HG03342 (cell line): ENCODE results near the gene DDX51.
"Not testable (repeated sequence)": the region's sequence is repeated elsewhere in the genome, so short reads cannot be mapped to it uniquely, and the experiment has no call there.

ENCODE experiments used
- ATAC-seq: cut with Tn5 transposase; IDR thresholded peaks from one replicate; pipeline ENCODE4 v1.9.1; 2021; ENCODE audit warnings: mild to moderate bottlenecking, moderate library complexity; ENCODE audit not compliant: unreplicated experiment

Gene DDX51

GRCh38 chr12:132154941-132155770 is 11.0 kb upstream of the DDX51 start:
- no peak for ATAC-seq

DNA sequence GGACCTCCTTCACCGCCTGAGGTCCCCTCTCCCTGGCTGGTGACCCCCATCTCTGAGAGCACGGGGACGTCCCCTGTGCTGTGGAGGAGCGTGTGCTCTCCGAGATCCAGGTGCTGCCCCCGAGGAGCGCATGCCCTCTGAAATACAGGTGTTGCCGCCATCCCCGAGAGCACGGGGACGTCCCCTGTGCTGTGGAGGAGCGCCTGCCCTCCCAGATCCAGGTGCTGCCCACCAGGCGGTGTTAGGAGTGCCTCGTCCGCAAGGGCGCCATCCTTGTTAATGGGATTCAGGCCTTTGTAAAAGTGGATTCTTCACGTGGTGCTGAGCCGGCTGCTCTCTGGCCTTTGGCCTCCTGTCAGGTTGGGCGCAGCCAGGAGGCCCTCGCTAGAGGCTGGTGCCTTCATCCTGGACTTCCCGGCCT is 10.2 kb upstream of the DDX51 start:
- peak; percentile 12 for ATAC-seq

DNA sequence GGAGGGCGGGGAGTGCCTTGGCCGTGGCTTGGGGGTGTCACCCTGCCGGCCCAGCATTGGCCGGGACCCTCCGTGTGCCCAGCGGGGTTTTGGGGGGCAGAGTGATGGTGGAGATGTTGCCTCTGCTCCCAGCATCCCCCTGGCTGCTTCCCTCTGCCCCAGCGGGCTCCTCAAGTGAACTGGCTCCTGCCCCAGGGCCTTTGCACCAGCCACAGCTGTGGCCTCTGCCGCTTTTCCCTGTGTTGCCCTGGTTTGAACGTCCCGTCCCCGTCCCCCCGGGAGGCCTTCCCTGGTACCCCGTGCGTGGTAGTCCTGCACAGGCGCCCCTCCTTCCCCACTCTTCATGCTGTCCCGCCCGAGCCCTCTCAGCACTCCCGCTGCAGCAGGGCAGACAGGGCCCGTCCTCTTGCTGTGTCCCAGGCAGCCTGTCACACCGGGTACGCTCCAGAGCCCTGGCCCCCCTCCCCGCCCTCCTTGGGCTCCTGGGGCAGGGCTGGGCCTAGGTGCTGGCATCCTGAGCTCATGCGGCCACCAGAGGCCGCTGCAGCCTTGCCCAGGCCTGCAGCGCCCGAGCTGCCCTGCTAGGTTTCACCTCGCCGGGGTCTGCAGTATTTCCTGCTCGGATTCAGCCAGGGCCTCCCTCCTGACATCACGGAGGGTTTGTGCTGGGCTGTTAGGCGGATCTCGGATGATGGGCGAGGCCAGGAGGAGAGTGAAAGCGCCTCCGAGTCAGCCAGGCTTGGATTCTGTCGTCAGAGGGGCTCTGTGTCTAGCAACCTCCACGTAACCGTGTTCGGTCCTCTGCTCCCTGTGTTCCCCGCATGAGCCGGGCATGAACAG is 9.6 kb upstream of the DDX51 start:
- ATAC-seq = peak; percentile 81

GRCh38 chr12:132152953-132153352 is 8.8 kb upstream of the DDX51 start:
- ATAC-seq = no peak

GRCh38 chr12:132152411-132152821 is 8.3 kb upstream of the DDX51 start:
- no peak for ATAC-seq

GRCh38 chr12:132151766-132152410 is 7.8 kb upstream of the DDX51 start:
- no peak for ATAC-seq

GRCh38 chr12:132151145-132151765 is 7.1 kb upstream of the DDX51 start:
- ATAC-seq = no peak

DNA sequence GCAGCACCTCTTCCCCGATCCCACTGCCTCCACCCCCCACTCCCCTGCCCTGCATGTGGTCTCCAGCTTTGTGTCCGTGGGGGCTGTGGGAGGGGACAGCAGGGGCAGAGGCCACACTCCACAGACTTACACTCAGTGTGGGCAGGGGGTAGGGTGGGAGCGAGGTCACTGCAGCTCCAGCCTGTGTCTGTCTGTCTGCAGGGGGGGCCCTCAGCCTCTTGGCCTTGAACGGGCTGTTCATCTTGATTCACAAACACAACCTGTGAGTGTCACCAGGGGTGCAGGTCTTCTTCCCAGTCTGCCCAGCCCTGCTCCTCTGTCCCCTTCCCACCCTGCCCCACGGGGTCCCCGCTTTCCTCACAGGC is 6.6 kb upstream of the DDX51 start:
- no peak for ATAC-seq

- not testable (repeated sequence) for ATAC-seq
Measured at GRCh38 chr12:132149526-132149925, 5.4 kb upstream of the DDX51 start.

DNA sequence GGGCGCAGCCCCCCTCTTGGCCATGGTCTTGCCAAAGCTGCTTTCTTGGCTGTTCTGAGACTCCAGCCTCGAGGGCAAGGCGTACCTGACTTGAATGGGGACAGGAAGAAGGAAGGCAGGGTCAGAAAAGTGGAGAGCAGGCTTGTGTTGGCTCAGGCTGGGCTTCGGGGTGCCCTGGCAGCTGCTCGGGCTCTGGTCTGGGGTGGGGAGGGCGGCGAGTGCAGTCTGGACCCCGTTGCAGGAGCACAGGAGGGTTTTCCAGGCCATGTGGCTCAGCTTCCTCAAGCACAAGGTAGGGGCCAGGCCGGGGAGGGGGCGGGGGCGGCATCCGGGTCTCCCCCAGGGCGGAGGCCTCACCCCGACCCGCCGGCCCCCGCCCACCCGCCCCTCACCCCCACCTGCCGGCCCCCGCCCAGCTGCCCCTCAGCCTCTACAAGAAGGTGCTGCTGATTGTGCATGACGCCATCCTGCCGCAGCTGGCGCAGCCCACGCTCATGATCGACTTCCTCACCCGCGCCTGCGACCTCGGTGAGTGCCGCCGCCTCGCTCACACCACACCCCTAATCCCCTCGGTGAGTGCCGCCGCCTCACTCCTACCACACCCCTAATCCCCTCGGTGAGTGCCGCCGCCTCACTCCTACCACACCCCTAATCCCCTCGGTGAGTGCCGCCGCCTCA is 4.4 kb upstream of the DDX51 start:
- no peak for ATAC-seq

- ATAC-seq = no peak
Measured at GRCh38 chr12:132147423-132148367, 3.6 kb upstream of the DDX51 start.

- ATAC-seq = no peak
Measured at GRCh38 chr12:132146772-132147422, 2.8 kb upstream of the DDX51 start.

DNA sequence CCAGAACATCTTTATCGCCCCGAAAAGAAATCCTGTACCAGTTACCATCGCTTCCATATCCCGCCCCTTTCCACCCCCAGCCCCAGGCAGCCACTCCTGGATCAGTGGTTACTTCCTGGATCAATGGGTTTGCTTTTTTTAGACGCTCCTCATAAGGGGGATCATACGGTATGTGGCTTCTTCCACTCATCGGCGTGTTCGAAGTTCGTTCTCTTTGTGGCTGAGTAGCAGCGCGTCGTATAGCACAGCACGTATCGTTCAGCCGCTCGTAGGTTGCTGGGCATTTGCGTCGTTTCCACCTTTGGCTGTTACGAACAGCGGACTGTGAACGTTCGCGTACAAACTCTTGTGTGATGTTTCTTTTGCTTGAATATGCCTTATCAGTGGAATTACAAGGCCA is 2.0 kb upstream of the DDX51 start:
- no peak for ATAC-seq

GRCh38 chr12:132145334-132145733 is 1.2 kb upstream of the DDX51 start:
- ATAC-seq = no peak

GRCh38 chr12:132144810-132145168 is 670 bp upstream of the DDX51 start:
- ATAC-seq = peak; percentile 10

DNA sequence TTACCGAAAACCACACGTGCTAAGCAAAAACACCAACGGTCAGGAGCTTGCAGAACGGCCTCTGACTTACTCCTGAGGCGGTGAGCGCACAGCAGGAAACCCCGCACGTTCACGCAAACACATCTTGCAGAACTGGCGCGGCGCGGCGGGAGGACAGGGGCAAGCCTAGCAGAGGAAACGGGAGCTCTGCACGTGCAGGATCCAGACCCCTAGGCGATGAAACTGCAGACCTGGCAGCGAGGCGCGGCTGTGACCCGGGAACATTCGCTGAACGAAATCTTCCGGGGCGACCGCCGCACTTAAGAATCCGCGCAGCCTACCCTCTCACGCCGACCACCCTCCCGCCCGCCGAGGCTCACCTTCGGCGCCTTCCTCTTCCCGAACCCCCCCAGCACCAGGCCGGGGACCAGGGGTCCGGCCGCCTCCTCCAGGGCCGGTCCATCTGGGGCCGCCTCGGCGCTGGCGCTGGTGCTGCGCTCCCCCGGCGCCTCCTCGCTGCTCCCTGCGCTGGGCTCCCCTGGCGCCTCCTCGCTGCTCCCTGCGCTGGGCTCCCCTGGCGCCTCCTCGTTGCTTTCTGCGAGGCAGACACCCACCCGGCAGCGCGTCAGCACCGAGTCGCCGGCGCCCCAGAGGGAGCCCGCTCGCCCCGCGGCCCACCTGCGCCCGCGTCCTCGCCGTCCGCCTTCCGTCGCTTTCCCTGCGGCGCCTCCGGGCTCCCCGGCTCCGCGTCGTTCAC is 615 bp downstream of the DDX51 start:
- peak; percentile 17 for ATAC-seq

DNA sequence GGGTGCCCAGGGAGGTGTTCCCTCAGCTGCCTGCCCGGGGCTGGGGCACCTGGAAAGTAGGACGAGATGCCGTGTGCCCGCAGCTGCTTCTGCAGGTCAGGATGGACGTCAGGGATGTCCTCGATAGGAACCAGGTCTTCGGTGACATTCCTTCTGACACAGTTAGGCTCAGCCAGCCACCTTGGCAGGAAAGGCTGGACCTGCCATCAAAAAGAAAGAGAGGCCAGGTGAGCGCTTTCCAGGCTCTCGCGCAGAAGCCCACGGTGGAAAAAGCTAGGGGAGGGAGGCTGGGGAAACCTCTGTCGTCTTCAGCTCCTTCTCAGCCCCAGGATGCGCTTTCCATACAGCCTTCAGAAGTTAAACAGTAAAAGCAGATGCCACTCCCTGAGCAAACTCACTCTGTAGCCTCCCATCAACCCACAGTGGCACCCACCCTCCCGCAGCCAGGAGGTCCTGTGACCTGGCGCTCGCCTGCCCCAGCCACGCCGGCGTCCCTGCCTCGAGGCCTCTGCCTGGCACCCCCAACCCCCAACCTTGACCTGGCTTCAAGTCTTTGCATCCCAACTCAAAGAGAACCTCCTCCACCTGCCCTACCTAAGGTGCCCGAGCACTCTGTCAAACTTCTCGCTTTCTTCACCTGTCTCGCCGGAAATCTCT is 1.3 kb downstream of the DDX51 start:
- no peak for ATAC-seq
